ENCODE data around the gene DLG2.
"Not testable (repeated sequence)": the region's sequence is repeated elsewhere in the genome, so short reads cannot be mapped to it uniquely, and the experiment has no call there.

DLG2 gene

GRCh38 chr11:84840201-84840600 lies 786.9 kb downstream of the DLG2 start:
- CTCF ChIA-PET, POLR2A ChIA-PET: not testable (repeated sequence)
- no CpG with 5 or more reads among the region's 1 CpG for WGBS (ENCODE audit: insufficient coverage)

GRCh38 chr11:84837402-84838069 lies 789.6 kb downstream of the DLG2 start:
- no peaks in the 10 kb centered on the region for H3K4me1 ChIP-seq (ENCODE audit: control extremely low read depth in 1 of 4, control insufficient read depth in 4 of 4, insufficient read depth in 4 of 4, low read length in 3 of 4)
- POLR2A ChIA-PET, result no interaction called here
- H3K4me3 ChIP-seq (ENCODE audit: control insufficient read depth in 1 of 7, extremely low read depth in 1 of 7, insufficient read depth in 4 of 7, low read depth in 2 of 7, low read length in 6 of 7), result no peak overlapping the region
- CTCF ChIA-PET, result interaction anchor here (0.6 to 0.7 kb wide), 2 partner anchors 13 to 22 kb away, joined by 3 read pairs; no protein-coding TSS in a partner anchor
- no peaks in the 10 kb centered on the region for H3K36me3 ChIP-seq (ENCODE audit: control insufficient read depth in 4 of 4, insufficient read depth in 4 of 4, low read length in 3 of 4)
- no peak for DNase-seq
- no peak overlapping the region for H3K27ac ChIP-seq (ENCODE audit: insufficient read depth in 1 of 2, low read depth in 1 of 2, low read length in 2 of 2, poor library complexity in 1 of 2, severe bottlenecking in 2 of 2)
- no peaks in the 10 kb centered on the region for H3K27me3 ChIP-seq (replicated peaks in 2 of 5; ENCODE audit: control insufficient read depth in 4 of 5, insufficient read depth in 5 of 5, low read length in 4 of 5)
- H3K9me3 ChIP-seq (ENCODE audit: control extremely low read depth in 1 of 5, control insufficient read depth in 4 of 5, insufficient read depth in 2 of 5, low read depth in 1 of 5, low read length in 4 of 5), result no peaks in the 10 kb centered on the region
- WGBS (ENCODE audit: insufficient coverage), result no CpG with 5 or more reads among the region's 3 CpGs

More at GRCh38 chr11:84840201-84840600, 786.9 kb downstream of the DLG2 start:
- H3K4me3 ChIP-seq (ENCODE audit: control insufficient read depth in 1 of 7, extremely low read depth in 1 of 7, insufficient read depth in 4 of 7, low read depth in 2 of 7, low read length in 6 of 7); DNase-seq; H3K9me3 ChIP-seq (ENCODE audit: control extremely low read depth in 1 of 5, control insufficient read depth in 4 of 5, insufficient read depth in 2 of 5, low read depth in 1 of 5, low read length in 4 of 5); H3K27me3 ChIP-seq (replicated peaks in 2 of 5; ENCODE audit: control insufficient read depth in 4 of 5, insufficient read depth in 5 of 5, low read length in 4 of 5); H3K36me3 ChIP-seq (ENCODE audit: control insufficient read depth in 4 of 4, insufficient read depth in 4 of 4, low read length in 3 of 4); H3K4me1 ChIP-seq (ENCODE audit: control extremely low read depth in 1 of 4, control insufficient read depth in 4 of 4, insufficient read depth in 4 of 4, low read length in 3 of 4); H3K27ac ChIP-seq (ENCODE audit: insufficient read depth in 1 of 2, low read depth in 1 of 2, low read length in 2 of 2, poor library complexity in 1 of 2, severe bottlenecking in 2 of 2): not testable (repeated sequence)

- Histone ChIP-seq H3K27me3 (replicated peaks in 2 of 5; ENCODE audit: control insufficient read depth in 4 of 5, insufficient read depth in 5 of 5, low read length in 4 of 5) (no peaks in the 10 kb centered on the region), H3K27ac (ENCODE audit: insufficient read depth in 1 of 2, low read depth in 1 of 2, low read length in 2 of 2, poor library complexity in 1 of 2, severe bottlenecking in 2 of 2) (no peak overlapping the region), H3K36me3 (ENCODE audit: control insufficient read depth in 4 of 4, insufficient read depth in 4 of 4, low read length in 3 of 4) (no peaks in the 10 kb centered on the region), H3K4me3 (ENCODE audit: control insufficient read depth in 1 of 7, extremely low read depth in 1 of 7, insufficient read depth in 4 of 7, low read depth in 2 of 7, low read length in 6 of 7) (no peak overlapping the region), H3K9me3 (ENCODE audit: control extremely low read depth in 1 of 5, control insufficient read depth in 4 of 5, insufficient read depth in 2 of 5, low read depth in 1 of 5, low read length in 4 of 5) (no peaks in the 10 kb centered on the region), H3K4me1 (ENCODE audit: control extremely low read depth in 1 of 4, control insufficient read depth in 4 of 4, insufficient read depth in 4 of 4, low read length in 3 of 4) (no peaks in the 10 kb centered on the region)
- POLR2A ChIA-PET, result no interaction called here
- DNase-seq, result no peak
- CTCF ChIA-PET, result no interaction called here
Observed at GRCh38 chr11:84836371-84836770, 790.8 kb downstream of the DLG2 start.

- Histone ChIP-seq H3K27ac (ENCODE audit: insufficient read depth in 1 of 2, low read depth in 1 of 2, low read length in 2 of 2, poor library complexity in 1 of 2, severe bottlenecking in 2 of 2) (no peak overlapping the region), H3K27me3 (replicated peaks in 2 of 5; ENCODE audit: control insufficient read depth in 4 of 5, insufficient read depth in 5 of 5, low read length in 4 of 5) (peaks cover 0 to 1% (median 0%) of the 10 kb centered on the region in 5 experiments), H3K4me3 (ENCODE audit: control insufficient read depth in 1 of 7, extremely low read depth in 1 of 7, insufficient read depth in 4 of 7, low read depth in 2 of 7, low read length in 6 of 7) (no peak overlapping the region), H3K36me3 (ENCODE audit: control insufficient read depth in 4 of 4, insufficient read depth in 4 of 4, low read length in 3 of 4) (no peaks in the 10 kb centered on the region), H3K9me3 (ENCODE audit: control extremely low read depth in 1 of 5, control insufficient read depth in 4 of 5, insufficient read depth in 2 of 5, low read depth in 1 of 5, low read length in 4 of 5) (no peaks in the 10 kb centered on the region), H3K4me1 (ENCODE audit: control extremely low read depth in 1 of 4, control insufficient read depth in 4 of 4, insufficient read depth in 4 of 4, low read length in 3 of 4) (no peaks in the 10 kb centered on the region)
- WGBS (ENCODE audit: insufficient coverage), result no CpG with 5 or more reads among the region's 2 CpGs
- DNase-seq, result no peak
- ChIA-PET CTCF (no interaction called here), POLR2A (no interaction called here)
Observed at GRCh38 chr11:84833488-84834088, 793.6 kb downstream of the DLG2 start.

- ChIA-PET CTCF (no interaction called here), POLR2A (no interaction called here)
- DNase-seq, result no peak
- H3K27me3 ChIP-seq (replicated peaks in 2 of 5; ENCODE audit: control insufficient read depth in 4 of 5, insufficient read depth in 5 of 5, low read length in 4 of 5), result peaks cover 0 to 1% (median 0%) of the 10 kb centered on the region in 5 experiments
- no peaks in the 10 kb centered on the region for H3K4me1 ChIP-seq (ENCODE audit: control extremely low read depth in 1 of 4, control insufficient read depth in 4 of 4, insufficient read depth in 4 of 4, low read length in 3 of 4)
- H3K4me3 ChIP-seq (ENCODE audit: control insufficient read depth in 1 of 7, extremely low read depth in 1 of 7, insufficient read depth in 4 of 7, low read depth in 2 of 7, low read length in 6 of 7), result no peak overlapping the region
- no peak overlapping the region for H3K27ac ChIP-seq (ENCODE audit: insufficient read depth in 1 of 2, low read depth in 1 of 2, low read length in 2 of 2, poor library complexity in 1 of 2, severe bottlenecking in 2 of 2)
- H3K9me3 ChIP-seq (ENCODE audit: control extremely low read depth in 1 of 5, control insufficient read depth in 4 of 5, insufficient read depth in 2 of 5, low read depth in 1 of 5, low read length in 4 of 5), result no peaks in the 10 kb centered on the region
- no peaks in the 10 kb centered on the region for H3K36me3 ChIP-seq (ENCODE audit: control insufficient read depth in 4 of 4, insufficient read depth in 4 of 4, low read length in 3 of 4)
Observed at GRCh38 chr11:84830372-84830771, 796.8 kb downstream of the DLG2 start.

GRCh38 chr11:84829162-84829561 lies 798.0 kb downstream of the DLG2 start:
- H3K27ac ChIP-seq (ENCODE audit: insufficient read depth in 1 of 2, low read depth in 1 of 2, low read length in 2 of 2, poor library complexity in 1 of 2, severe bottlenecking in 2 of 2), result no peak overlapping the region
- ChIA-PET CTCF (no interaction called here), POLR2A (no interaction called here)
- no peaks in the 10 kb centered on the region for H3K4me1 ChIP-seq (ENCODE audit: control extremely low read depth in 1 of 4, control insufficient read depth in 4 of 4, insufficient read depth in 4 of 4, low read length in 3 of 4)
- H3K27me3 ChIP-seq (replicated peaks in 2 of 5; ENCODE audit: control insufficient read depth in 4 of 5, insufficient read depth in 5 of 5, low read length in 4 of 5), result peaks cover 0 to 1% (median 0%) of the 10 kb centered on the region in 5 experiments
- DNase-seq, result no peak
- no CpG with 5 or more reads among the region's 2 CpGs for WGBS (ENCODE audit: insufficient coverage)
- H3K4me3 ChIP-seq (ENCODE audit: control insufficient read depth in 1 of 7, extremely low read depth in 1 of 7, insufficient read depth in 4 of 7, low read depth in 2 of 7, low read length in 6 of 7), result no peak overlapping the region
- no peaks in the 10 kb centered on the region for H3K36me3 ChIP-seq (ENCODE audit: control insufficient read depth in 4 of 4, insufficient read depth in 4 of 4, low read length in 3 of 4)
- no peaks in the 10 kb centered on the region for H3K9me3 ChIP-seq (ENCODE audit: control extremely low read depth in 1 of 5, control insufficient read depth in 4 of 5, insufficient read depth in 2 of 5, low read depth in 1 of 5, low read length in 4 of 5)

- CTCF ChIA-PET, result no interaction called here
- no peak for DNase-seq
- POLR2A ChIA-PET, result no interaction called here
- Histone ChIP-seq H3K36me3 (ENCODE audit: control insufficient read depth in 4 of 4, insufficient read depth in 4 of 4, low read length in 3 of 4) (no peaks in the 10 kb centered on the region), H3K9me3 (ENCODE audit: control extremely low read depth in 1 of 5, control insufficient read depth in 4 of 5, insufficient read depth in 2 of 5, low read depth in 1 of 5, low read length in 4 of 5) (no peaks in the 10 kb centered on the region), H3K4me1 (ENCODE audit: control extremely low read depth in 1 of 4, control insufficient read depth in 4 of 4, insufficient read depth in 4 of 4, low read length in 3 of 4) (no peaks in the 10 kb centered on the region), H3K27me3 (replicated peaks in 2 of 5; ENCODE audit: control insufficient read depth in 4 of 5, insufficient read depth in 5 of 5, low read length in 4 of 5) (peaks cover 0 to 1% (median 0%) of the 10 kb centered on the region in 5 experiments), H3K27ac (ENCODE audit: insufficient read depth in 1 of 2, low read depth in 1 of 2, low read length in 2 of 2, poor library complexity in 1 of 2, severe bottlenecking in 2 of 2) (no peak overlapping the region), H3K4me3 (ENCODE audit: control insufficient read depth in 1 of 7, extremely low read depth in 1 of 7, insufficient read depth in 4 of 7, low read depth in 2 of 7, low read length in 6 of 7) (no peak overlapping the region)
- no CpG with 5 or more reads among the region's 2 CpGs for WGBS (ENCODE audit: insufficient coverage)
Observed at GRCh38 chr11:84828616-84829015, 798.5 kb downstream of the DLG2 start.

All from common myeloid progenitor, CD34-positive (primary cell).